Gastroesophageal sphincter (tissue), 4 donors: Measurements from ENCODE around the gene CEMIP2. TPM values are rescaled to one million over a fixed set of nuclear protein-coding genes. Genes with fewer than 3 reads are reported as not detected.
A peak's percentile ranks its signal among the peaks of the same experiment; 100 is the strongest.
"Not testable (repeated sequence)": the region's sequence is repeated elsewhere in the genome, so short reads cannot be mapped to it uniquely, and the experiment has no call there.

Experiments
- ATAC-seq: fragments of 150-250 bp; one replicate; pipeline ENCODE4 v1.9.1; 2016; ENCODE audit warnings: mild to moderate bottlenecking, moderate library complexity
- H3K27ac ChIP-seq, 4 donors: fragments of 200-600 bp; sonication (generic) in 3 of 4; 1 replicate in 3 of 4; 2 replicates in 1 of 4; pipeline ENCODE4 v1.5.1; 2016 to 2019
- H3K27me3 ChIP-seq: fragments of 200-600 bp; sonication (generic); one replicate; pipeline ENCODE4 v1.5.1; 2019
- H3K36me3 ChIP-seq, 2 donors: fragments of 200-600 bp; sonication (generic); one replicate each; pipeline ENCODE4 v1.5.1; 2019; ENCODE audit warnings: control low read depth in 1 of 2
- H3K4me1 ChIP-seq, 3 donors: fragments of 200-600 bp; sonication (generic); 1 replicate in 2 of 3; 2 replicates in 1 of 3; pipeline ENCODE4 v1.5.1; 2016 to 2019; ENCODE audit warnings: control low read depth in 2 of 3
- H3K4me3 ChIP-seq, 2 donors: fragments of 200-600 bp; sonication (generic); one replicate each; pipeline ENCODE4 v1.5.1; 2019; ENCODE audit warnings: mild to moderate bottlenecking in 1 of 2, moderate library complexity in 1 of 2
- H3K9me3 ChIP-seq, 3 donors: fragments of 200-600 bp; sonication (generic); one replicate each; pipeline ENCODE4 v1.5.1; 2017 to 2019; ENCODE audit warnings: control low read depth in 2 of 3
- EP300 ChIP-seq: sonication (generic); formaldehyde crosslinking; IDR thresholded peaks from one replicate; pipeline ENCODE4 v1.6.1; 2017; ENCODE audit warnings: antibody characterized with exemption, mild to moderate bottlenecking
- POLR2A ChIP-seq, 2 donors: fragments of 450-650 bp; IDR thresholded peaks; one replicate each; pipeline ENCODE4 v1.6.1; 2017; ENCODE audit warnings: antibody characterized with exemption in 2 of 2, mild to moderate bottlenecking in 2 of 2, moderate library complexity in 1 of 2
- POLR2AphosphoS5 ChIP-seq: sonication (generic); formaldehyde crosslinking; IDR thresholded peaks from one replicate; pipeline ENCODE4 v1.6.1; 2017; ENCODE audit warnings: antibody characterized with exemption
- WGBS, 2 donors: methylation state at CpG; one replicate each; pipeline ENCODE4 v1.1.5; 2018; ENCODE audit warnings: low coverage in 1 of 2; 5-methylcytosine and 5-hydroxymethylcytosine counted together
- total RNA-seq, 4 donors: library from RNA; depleted of rRNA; stranded (reverse); fragments of >200 nt; gene quantifications; one replicate each; pipeline ENCODE4 v1.1.0, GENCODE V29; 2016
- TF ChIP-seq, protein P1 (sequence below), 4 experiments: fragments of 200-600 bp in 2 of 4; fragments of 450-650 bp in 2 of 4; sonication (generic) in 1 of 4; IDR thresholded peaks; one replicate each; pipeline ENCODE4 v1.5.1; 2017 to 2019; ENCODE audit warnings: antibody characterized with exemption in 4 of 4, mild to moderate bottlenecking in 2 of 4, moderate library complexity in 2 of 4

Gene CEMIP2
- total RNA-seq, 4 donors from 2014 or later: 8.1 to 84.5 (median 17.4) TPM

DNA sequence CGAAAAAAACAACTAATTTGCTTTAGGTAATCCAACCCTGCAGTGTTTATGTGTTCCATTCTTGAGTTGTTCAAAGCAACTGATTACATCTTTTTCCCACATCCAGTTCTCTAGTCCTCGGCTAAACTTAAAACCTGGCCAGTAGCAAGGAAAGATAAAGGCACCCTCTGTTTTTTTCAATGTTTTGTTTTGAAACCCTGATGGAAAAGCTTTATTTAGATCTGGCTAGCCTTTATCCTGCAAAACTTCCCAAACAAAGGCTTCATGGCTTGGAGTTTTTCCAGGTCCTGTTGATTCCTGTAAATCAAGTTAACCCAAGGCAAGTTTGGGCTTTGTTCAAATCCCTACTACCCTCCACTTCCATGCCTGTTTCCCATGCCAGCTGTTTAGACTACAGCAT is 105.1 kb downstream of the CEMIP2 start:
- peak overlapping the region in 1 of 4 donors; percentile 13 for H3K27ac ChIP-seq
- ATAC-seq: no peak
- WGBS, 2 donors: 25 to 71% methylated on average over 1 to 2 of the region's 2 CpGs

DNA sequence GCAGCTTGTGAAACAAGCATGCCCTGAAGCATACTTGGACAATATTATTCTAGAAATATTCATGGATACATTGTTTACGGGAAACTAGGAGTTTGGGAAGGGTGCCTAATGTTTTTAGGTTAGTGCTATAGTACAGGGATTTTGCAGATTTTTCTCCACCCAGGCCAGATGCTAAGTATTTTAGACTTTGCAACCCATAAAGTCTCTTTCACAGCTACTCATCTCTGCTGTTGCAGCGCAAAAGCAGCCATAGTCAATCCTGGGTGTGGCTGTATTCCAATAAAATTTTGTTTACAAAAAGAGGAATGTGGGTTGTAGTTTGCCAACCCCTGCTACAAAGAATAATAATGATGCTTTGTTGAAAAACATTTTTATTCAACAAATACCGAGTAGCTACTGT is 106.2 kb downstream of the CEMIP2 start:
- H3K9me3 ChIP-seq: no peaks in the 10 kb centered on the region
- H3K4me1 ChIP-seq: peaks cover 0 to 10% (median 0%) of the 10 kb centered on the region in 3 donors
- ATAC-seq: no peak
- H3K27ac ChIP-seq: no peak overlapping the region
- no peaks in the 10 kb centered on the region for H3K36me3 ChIP-seq
- no peak overlapping the region for H3K4me3 ChIP-seq
- 76 to 78% methylated on average over 3 of the region's 3 CpGs for WGBS, 2 donors
- no peaks in the 10 kb centered on the region for H3K27me3 ChIP-seq
- TF ChIP-seq, protein P1, sequence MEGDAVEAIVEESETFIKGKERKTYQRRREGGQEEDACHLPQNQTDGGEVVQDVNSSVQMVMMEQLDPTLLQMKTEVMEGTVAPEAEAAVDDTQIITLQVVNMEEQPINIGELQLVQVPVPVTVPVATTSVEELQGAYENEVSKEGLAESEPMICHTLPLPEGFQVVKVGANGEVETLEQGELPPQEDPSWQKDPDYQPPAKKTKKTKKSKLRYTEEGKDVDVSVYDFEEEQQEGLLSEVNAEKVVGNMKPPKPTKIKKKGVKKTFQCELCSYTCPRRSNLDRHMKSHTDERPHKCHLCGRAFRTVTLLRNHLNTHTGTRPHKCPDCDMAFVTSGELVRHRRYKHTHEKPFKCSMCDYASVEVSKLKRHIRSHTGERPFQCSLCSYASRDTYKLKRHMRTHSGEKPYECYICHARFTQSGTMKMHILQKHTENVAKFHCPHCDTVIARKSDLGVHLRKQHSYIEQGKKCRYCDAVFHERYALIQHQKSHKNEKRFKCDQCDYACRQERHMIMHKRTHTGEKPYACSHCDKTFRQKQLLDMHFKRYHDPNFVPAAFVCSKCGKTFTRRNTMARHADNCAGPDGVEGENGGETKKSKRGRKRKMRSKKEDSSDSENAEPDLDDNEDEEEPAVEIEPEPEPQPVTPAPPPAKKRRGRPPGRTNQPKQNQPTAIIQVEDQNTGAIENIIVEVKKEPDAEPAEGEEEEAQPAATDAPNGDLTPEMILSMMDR (IDR thresholded peaks at IDR 0.05): no peak

More for the DNA sequence above, 105.1 kb downstream of the CEMIP2 start:
- TF ChIP-seq POLR2AphosphoS5: no peak
- TF ChIP-seq POLR2A (IDR thresholded peaks at IDR 0.05): no peak
- TF ChIP-seq EP300: no peak
- TF ChIP-seq, protein P1 (IDR thresholded peaks at IDR 0.05): no peak
- Histone ChIP-seq H3K36me3 (no peaks in the 10 kb centered on the region), H3K27me3 (no peaks in the 10 kb centered on the region), H3K4me3 (no peak overlapping the region), H3K9me3 (no peaks in the 10 kb centered on the region), H3K4me1 (peaks cover 0 to 10% (median 0%) of the 10 kb centered on the region in 3 donors)

DNA sequence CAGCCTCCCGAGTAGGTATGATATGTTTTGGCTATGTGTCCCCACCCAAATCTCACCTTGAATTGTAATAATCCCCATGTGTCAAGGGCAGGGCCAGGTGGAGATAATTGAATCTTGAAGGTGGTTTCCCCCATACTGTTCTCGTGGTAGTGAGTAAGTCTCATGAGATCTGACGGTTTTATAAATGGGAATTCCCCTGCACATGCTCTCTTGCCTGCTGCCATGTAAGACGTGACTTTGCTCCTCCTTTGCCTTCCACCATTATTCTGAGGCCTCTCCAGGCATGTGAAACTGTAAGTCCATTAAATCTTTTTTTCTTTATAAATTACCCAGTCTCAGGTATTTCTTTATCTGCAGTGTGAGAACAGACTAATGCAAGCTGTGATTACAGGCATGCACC is 111.0 kb downstream of the CEMIP2 start:
- not testable (repeated sequence) for H3K9me3 ChIP-seq, ATAC-seq, H3K27ac ChIP-seq, H3K4me1 ChIP-seq, H3K4me3 ChIP-seq, H3K36me3 ChIP-seq, H3K27me3 ChIP-seq
- WGBS, 2 donors: 83 to 84% methylated on average over 1 to 3 of the region's 4 CpGs

DNA sequence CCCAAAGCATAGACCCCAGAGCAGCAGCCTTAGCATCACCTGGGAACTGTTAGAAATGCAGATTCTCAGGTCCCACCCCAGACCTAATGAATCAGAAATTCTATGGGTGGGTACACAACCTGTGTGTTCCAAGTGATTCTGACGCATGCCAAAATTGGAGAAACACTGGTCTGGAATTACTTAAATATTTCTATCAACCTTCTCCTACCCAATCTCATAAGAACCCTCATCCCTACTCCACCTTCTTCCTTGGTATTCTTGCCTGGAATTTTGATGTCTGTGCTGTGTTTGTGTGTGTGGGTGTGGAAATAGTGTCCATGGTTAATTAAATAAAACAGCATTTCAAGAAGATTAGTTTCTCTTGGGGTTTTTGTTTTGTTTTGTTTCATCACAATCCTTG is 111.8 kb downstream of the CEMIP2 start:
- Histone ChIP-seq H3K4me3 (no peak overlapping the region), H3K9me3 (no peaks in the 10 kb centered on the region), H3K4me1 (no peaks in the 10 kb centered on the region), H3K36me3 (no peaks in the 10 kb centered on the region), H3K27me3 (no peaks in the 10 kb centered on the region), H3K27ac (no peak overlapping the region)
- TF ChIP-seq, protein P1 (IDR thresholded peaks at IDR 0.05): no peak
- TF ChIP-seq POLR2AphosphoS5 (no peak), POLR2A (IDR thresholded peaks at IDR 0.05) (no peak), EP300 (no peak)
- 85 to 100% methylated on average over 1 of the region's 1 CpG for WGBS, 2 donors
- no peak for ATAC-seq

DNA sequence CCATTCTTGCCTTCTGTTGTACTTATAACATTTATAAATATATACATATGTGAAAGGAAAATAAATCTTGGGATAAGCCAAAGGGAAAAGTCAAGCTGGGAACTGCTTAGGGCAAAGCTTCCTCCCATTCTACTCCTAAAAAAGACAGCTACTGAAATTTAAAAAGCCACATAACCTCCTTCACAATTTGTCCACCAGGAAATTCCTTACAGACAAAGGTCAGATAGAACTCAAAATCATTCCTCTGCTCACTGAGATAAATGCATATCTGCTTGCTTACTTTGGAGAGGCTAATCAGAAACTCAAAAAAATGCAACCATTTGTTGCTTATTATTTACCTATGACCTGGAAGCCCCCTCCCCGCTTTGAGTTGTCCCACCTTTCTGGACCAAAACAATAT is 112.5 kb downstream of the CEMIP2 start:
- no peaks in the 10 kb centered on the region for H3K36me3 ChIP-seq
- H3K4me3 ChIP-seq: no peak overlapping the region
- no peaks in the 10 kb centered on the region for H3K9me3 ChIP-seq
- WGBS, 2 donors: 75 to 88% methylated on average over 1 of the region's 1 CpG
- H3K27ac ChIP-seq: no peak overlapping the region
- TF ChIP-seq EP300: no peak
- TF ChIP-seq POLR2A (IDR thresholded peaks at IDR 0.05): no peak
- TF ChIP-seq POLR2AphosphoS5: no peak
- TF ChIP-seq, protein P1 (IDR thresholded peaks at IDR 0.05): no peak
- H3K4me1 ChIP-seq: no peaks in the 10 kb centered on the region
- no peak for ATAC-seq
- no peaks in the 10 kb centered on the region for H3K27me3 ChIP-seq

DNA sequence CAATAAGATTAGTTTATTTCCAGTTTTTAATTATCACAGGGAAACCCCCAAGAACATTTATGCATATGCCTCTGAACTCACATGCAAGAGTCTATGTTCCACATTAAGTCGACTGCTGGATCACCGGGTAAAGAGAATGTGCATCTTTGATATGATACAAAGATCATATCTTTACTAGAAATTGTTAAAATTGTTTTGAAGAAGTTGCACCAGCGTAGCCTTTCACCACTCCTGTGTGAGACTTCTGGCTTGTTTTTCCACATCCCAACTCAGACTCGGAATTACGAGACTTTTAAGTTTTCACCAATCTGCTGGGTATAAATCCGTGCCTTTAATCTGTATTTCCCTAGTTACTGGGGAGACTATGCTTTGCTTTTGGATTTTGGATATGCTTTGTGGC is 113.2 kb downstream of the CEMIP2 start:
- H3K4me1 ChIP-seq: no peaks in the 10 kb centered on the region
- TF ChIP-seq POLR2A (IDR thresholded peaks at IDR 0.05) (no peak), EP300 (no peak), POLR2AphosphoS5 (no peak)
- TF ChIP-seq, protein P1 (IDR thresholded peaks at IDR 0.05): no peak
- H3K36me3 ChIP-seq: no peaks in the 10 kb centered on the region
- ATAC-seq: no peak
- no peak overlapping the region for H3K27ac ChIP-seq
- no peak overlapping the region for H3K4me3 ChIP-seq
- WGBS, 2 donors: 79 to 84% methylated on average over 5 to 6 of the region's 6 CpGs
- no peaks in the 10 kb centered on the region for H3K9me3 ChIP-seq
- H3K27me3 ChIP-seq: no peaks in the 10 kb centered on the region
